Neuronal stem cell (in vitro differentiated cells): Measurements from ENCODE around the gene SYNJ1.

Source experiments
- DNase-seq: peaks from one replicate; pipeline ENCODE4 v3.0.0-alpha.2; 2013; ENCODE audit warnings: low spot score
- H2AFZ ChIP-seq: one replicate; pipeline ENCODE4 v1.6.1; 2013; ENCODE audit warnings: mild to moderate bottlenecking, low read length, inconsistent platforms
- H2AK5ac ChIP-seq: 2 replicates; pipeline ENCODE4 v1.6.1; 2013; ENCODE audit warnings: low read depth, mild to moderate bottlenecking, inconsistent platforms, low read length, moderate library complexity, mixed read lengths
- H2BK120ac ChIP-seq: 2 replicates; pipeline ENCODE4 v1.6.1; 2013; ENCODE audit warnings: low read depth, mild to moderate bottlenecking, inconsistent platforms, low read length, moderate library complexity, mixed read lengths
- H2BK12ac ChIP-seq: one replicate; pipeline ENCODE4 v1.6.1; 2013; ENCODE audit warnings: low read length, inconsistent platforms
- H2BK15ac ChIP-seq: 2 replicates; pipeline ENCODE4 v1.6.1; 2013; ENCODE audit warnings: mild to moderate bottlenecking, low read length, inconsistent platforms, mixed read lengths
- H2BK5ac ChIP-seq: one replicate; pipeline ENCODE4 v1.6.1; 2013; ENCODE audit warnings: inconsistent platforms, mild to moderate bottlenecking, low read length, moderate library complexity
- H3K14ac ChIP-seq: one replicate; pipeline ENCODE4 v1.6.1; 2013; ENCODE audit warnings: low read length, inconsistent platforms
- H3K18ac ChIP-seq: 2 replicates; pipeline ENCODE4 v1.6.1; 2013; ENCODE audit warnings: low read length, inconsistent platforms
- H3K23ac ChIP-seq: 2 replicates; pipeline ENCODE4 v1.6.1; 2013; ENCODE audit warnings: low read depth, mild to moderate bottlenecking, mixed read lengths, low read length, inconsistent platforms; ENCODE audit not compliant: poor library complexity
- H3K27ac ChIP-seq: replicated peaks from 3 replicates; pipeline ENCODE4 v1.5.1; 2013; ENCODE audit warnings: low read length, inconsistent platforms
- H3K27me3 ChIP-seq, 3 experiments: 2 replicates each; pipeline ENCODE4 v1.6.1; 2013; ENCODE audit warnings: low read length in 3 of 3, mild to moderate bottlenecking in 2 of 3, inconsistent platforms in 1 of 3, low read depth in 1 of 3, mixed read lengths in 1 of 3, moderate library complexity in 1 of 3; ENCODE audit not compliant: control insufficient read depth in 3 of 3, insufficient read depth in 3 of 3
- H3K36me3 ChIP-seq, 2 donors: replicated peaks in 1 of 2; 2 replicates each; pipeline ENCODE4 v1.6.1; 2013; ENCODE audit warnings: low read length in 2 of 2; ENCODE audit not compliant: control insufficient read depth in 2 of 2, insufficient read depth in 2 of 2
- H3K4ac ChIP-seq: 2 replicates; pipeline ENCODE4 v1.6.1; 2013; ENCODE audit warnings: inconsistent platforms, mild to moderate bottlenecking, low read length, moderate library complexity
- H3K4me1 ChIP-seq, 2 donors: 1 replicate in 1 of 2; 2 replicates in 1 of 2; pipeline ENCODE4 v1.6.1; 2013; ENCODE audit warnings: low read length in 2 of 2, low read depth in 1 of 2; ENCODE audit not compliant: control insufficient read depth in 2 of 2, insufficient read depth in 1 of 2
- H3K4me2 ChIP-seq: one replicate; pipeline ENCODE4 v1.6.1; 2013; ENCODE audit warnings: mild to moderate bottlenecking, low read length, inconsistent platforms; ENCODE audit not compliant: insufficient read depth, poor library complexity, severe bottlenecking
- H3K4me3 ChIP-seq, 2 donors: 2 replicates each; pipeline ENCODE4 v1.5.1; 2013; ENCODE audit warnings: low read length in 2 of 2, mild to moderate bottlenecking in 2 of 2, inconsistent platforms in 1 of 2, moderate library complexity in 1 of 2
- H3K79me1 ChIP-seq: one replicate; pipeline ENCODE4 v1.6.1; 2013; ENCODE audit warnings: low read depth, mild to moderate bottlenecking, inconsistent platforms, low read length, moderate library complexity
- H3K9ac ChIP-seq: one replicate; pipeline ENCODE4 v1.6.1; 2013; ENCODE audit warnings: mild to moderate bottlenecking, low read depth, low read length, inconsistent platforms; ENCODE audit not compliant: poor library complexity
- H3K9me3 ChIP-seq, 2 donors: replicated peaks in 1 of 2; 2 replicates each; pipeline versions ENCODE3 to v1.6.1; 2013; ENCODE audit warnings: low read length in 2 of 2, mild to moderate bottlenecking in 2 of 2, inconsistent platforms in 1 of 2, low read depth in 1 of 2, mixed read lengths in 1 of 2, moderate library complexity in 1 of 2; ENCODE audit not compliant: control insufficient read depth in 2 of 2, insufficient read depth in 1 of 2
- H4K8ac ChIP-seq: one replicate; pipeline ENCODE4 v1.6.1; 2013; ENCODE audit warnings: low read depth, mild to moderate bottlenecking, inconsistent platforms, low read length, moderate library complexity
- H4K91ac ChIP-seq: one replicate; pipeline ENCODE4 v1.6.1; 2013; ENCODE audit warnings: low read length, low read depth, mild to moderate bottlenecking, inconsistent platforms; ENCODE audit not compliant: poor library complexity
- WGBS, 2 donors: extraction: QIAGEN DNeasy Blood & Tissue Kit; methylation state at CpG; one replicate each; pipeline ENCODE4 v1.1.7; 2013; ENCODE audit warnings: missing lambda C conversion rate in 2 of 2, mixed read lengths in 1 of 2; ENCODE audit not compliant: insufficient read length in 2 of 2, insufficient replicate concordance in 1 of 2; ENCODE audit errors: extremely low coverage in 2 of 2; 5-methylcytosine and 5-hydroxymethylcytosine counted together

SYNJ1 gene

DNA sequence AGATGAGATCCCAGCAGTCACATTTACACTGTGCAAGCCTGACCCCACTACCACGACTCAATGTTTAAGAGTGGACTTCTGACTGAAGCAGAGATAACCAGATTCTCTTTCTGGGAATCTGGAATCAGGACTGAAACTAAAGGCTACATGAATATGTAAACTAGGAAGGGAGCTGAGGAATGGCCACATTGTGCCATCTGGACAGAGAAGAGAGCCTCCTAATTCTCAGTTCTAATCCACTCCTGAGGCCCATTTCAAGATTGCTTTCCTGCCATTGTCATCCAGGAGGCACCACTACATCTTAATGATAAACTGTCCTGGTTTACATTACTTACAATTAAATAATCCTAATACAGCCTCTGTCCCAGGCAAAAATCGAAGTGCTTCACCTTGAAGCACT, 37.2 kb upstream of the SYNJ1 start:
- H3K4me3 ChIP-seq, result no peak overlapping the region
- peaks cover 24 to 98% of the 10 kb centered on the region in 2 donors for H3K36me3 ChIP-seq
- no CpG with 5 or more reads among the region's 2 CpGs for WGBS, 2 donors

GRCh38 chr21:32764186-32764585, 36.4 kb upstream of the SYNJ1 start:
- Histone ChIP-seq H2BK15ac (no peak overlapping the region), H3K18ac (no peak overlapping the region), H3K4me2 (no peak overlapping the region), H3K4me1 (peaks cover 1 to 5% of the 10 kb centered on the region in 2 donors), H4K91ac (no peak overlapping the region), H2BK12ac (no peak overlapping the region), H3K27ac (no peak overlapping the region), H3K27me3 (no peaks in the 10 kb centered on the region), H3K4ac (no peak overlapping the region), H2AFZ (no peak overlapping the region), H2AK5ac (no peak overlapping the region), H3K4me3 (no peak overlapping the region), H3K79me1 (no peaks in the 10 kb centered on the region), H3K9me3 (peaks cover 0 to 26% of the 10 kb centered on the region in 2 donors), H3K9ac (no peak overlapping the region), H3K23ac (no peak overlapping the region), H4K8ac (no peak overlapping the region), H3K36me3 (peaks cover 28 to 98% of the 10 kb centered on the region in 2 donors), H3K14ac (no peak overlapping the region), H2BK120ac (no peak overlapping the region), H2BK5ac (no peak overlapping the region)
- WGBS, 2 donors, result no CpG with 5 or more reads among the region's 1 CpG
- no peak for DNase-seq

More for the DNA sequence above, 37.2 kb upstream of the SYNJ1 start:
- no peak overlapping the region for H2BK5ac ChIP-seq
- no peak overlapping the region for H3K4ac ChIP-seq
- H2AFZ ChIP-seq, result no peak overlapping the region
- no peak overlapping the region for H4K91ac ChIP-seq
- H3K9ac ChIP-seq, result no peak overlapping the region
- no peak overlapping the region for H2BK120ac ChIP-seq
- H3K18ac ChIP-seq, result no peak overlapping the region
- H3K79me1 ChIP-seq, result no peaks in the 10 kb centered on the region
- H3K27ac ChIP-seq, result no peak overlapping the region
- H3K27me3 ChIP-seq, result no peaks in the 10 kb centered on the region
- H3K9me3 ChIP-seq, result peaks cover 0 to 26% of the 10 kb centered on the region in 2 donors
- H3K4me2 ChIP-seq, result no peak overlapping the region
- H3K14ac ChIP-seq, result no peak overlapping the region
- H4K8ac ChIP-seq, result no peak overlapping the region
- no peak overlapping the region for H2BK12ac ChIP-seq
- DNase-seq, result no peak
- no peak overlapping the region for H2AK5ac ChIP-seq
- no peak overlapping the region for H3K23ac ChIP-seq
- peaks cover 1 to 7% of the 10 kb centered on the region in 2 donors for H3K4me1 ChIP-seq
- no peak overlapping the region for H2BK15ac ChIP-seq

GRCh38 chr21:32757804-32758203, 30.0 kb upstream of the SYNJ1 start:
- no peak overlapping the region for H3K18ac ChIP-seq
- no peak overlapping the region for H2BK120ac ChIP-seq
- no peak overlapping the region for H2BK15ac ChIP-seq
- no peak overlapping the region for H4K91ac ChIP-seq
- DNase-seq, result no peak
- no peaks in the 10 kb centered on the region for H3K27me3 ChIP-seq
- H3K23ac ChIP-seq, result no peak overlapping the region
- H2BK12ac ChIP-seq, result no peak overlapping the region
- no peak overlapping the region for H3K4me2 ChIP-seq
- no peak overlapping the region for H2AK5ac ChIP-seq
- no peak overlapping the region for H3K9ac ChIP-seq
- H3K9me3 ChIP-seq, result peaks cover 0 to 3% of the 10 kb centered on the region in 2 donors
- H3K4ac ChIP-seq, result no peak overlapping the region
- H3K4me1 ChIP-seq, result no peaks in the 10 kb centered on the region
- no peak overlapping the region for H2BK5ac ChIP-seq
- no peak overlapping the region for H2AFZ ChIP-seq
- no peak overlapping the region for H4K8ac ChIP-seq
- no peak overlapping the region for H3K27ac ChIP-seq
- H3K79me1 ChIP-seq, result peaks cover 2% of the 10 kb centered on the region
- WGBS, 2 donors, result no CpG with 5 or more reads among the region's 1 CpG
- H3K14ac ChIP-seq, result no peak overlapping the region
- H3K4me3 ChIP-seq, result no peak overlapping the region
- peaks cover 26 to 98% of the 10 kb centered on the region in 2 donors for H3K36me3 ChIP-seq

DNA sequence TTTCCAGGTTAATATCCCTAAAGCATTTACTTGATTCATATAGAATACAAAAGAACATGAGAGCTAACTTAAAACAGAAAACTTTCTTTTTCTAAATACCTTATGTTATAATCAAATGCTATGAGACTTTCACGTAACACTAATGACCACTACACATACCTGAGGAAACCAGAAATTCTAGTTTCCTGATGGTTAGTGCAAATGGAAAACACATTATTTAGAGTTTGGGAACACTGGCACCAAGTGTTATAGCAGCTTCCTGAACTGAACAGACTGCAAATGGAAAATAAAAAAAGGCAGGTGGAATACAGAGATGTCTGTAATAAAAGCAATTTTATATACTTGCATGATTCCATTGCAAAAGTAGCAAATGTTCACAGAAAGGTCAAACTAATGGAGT, 28.3 kb upstream of the SYNJ1 start:
- peaks cover 24 to 100% of the 10 kb centered on the region in 2 donors for H3K36me3 ChIP-seq
- no peak overlapping the region for H3K23ac ChIP-seq
- no CpG with 5 or more reads among the region's 1 CpG for WGBS, 2 donors

More for the DNA sequence above, 28.3 kb upstream of the SYNJ1 start:
- Histone ChIP-seq H2BK12ac (no peak overlapping the region), H3K4ac (no peak overlapping the region), H3K27me3 (no peaks in the 10 kb centered on the region), H3K4me2 (no peak overlapping the region), H3K4me3 (no peak overlapping the region), H3K9ac (no peak overlapping the region), H3K14ac (no peak overlapping the region), H3K79me1 (peaks cover 3% of the 10 kb centered on the region), H4K8ac (no peak overlapping the region), H3K9me3 (no peaks in the 10 kb centered on the region), H3K18ac (no peak overlapping the region), H2BK120ac (no peak overlapping the region), H2BK15ac (no peak overlapping the region), H3K4me1 (no peaks in the 10 kb centered on the region), H2AFZ (no peak overlapping the region), H4K91ac (no peak overlapping the region), H2AK5ac (no peak overlapping the region), H2BK5ac (no peak overlapping the region), H3K27ac (no peak overlapping the region)
- DNase-seq, result no peak
